Measurements from ENCODE around the gene ISCU. TPM values are rescaled to one million over a fixed set of nuclear protein-coding genes. Genes with fewer than 3 reads are reported as not detected.
"Not testable (repeated sequence)": the region's sequence is repeated elsewhere in the genome, so short reads cannot be mapped to it uniquely, and the experiment has no call there.

ISCU gene
- total RNA-seq, 2 donors from 2014 or later = 82.7 to 160 TPM

DNA sequence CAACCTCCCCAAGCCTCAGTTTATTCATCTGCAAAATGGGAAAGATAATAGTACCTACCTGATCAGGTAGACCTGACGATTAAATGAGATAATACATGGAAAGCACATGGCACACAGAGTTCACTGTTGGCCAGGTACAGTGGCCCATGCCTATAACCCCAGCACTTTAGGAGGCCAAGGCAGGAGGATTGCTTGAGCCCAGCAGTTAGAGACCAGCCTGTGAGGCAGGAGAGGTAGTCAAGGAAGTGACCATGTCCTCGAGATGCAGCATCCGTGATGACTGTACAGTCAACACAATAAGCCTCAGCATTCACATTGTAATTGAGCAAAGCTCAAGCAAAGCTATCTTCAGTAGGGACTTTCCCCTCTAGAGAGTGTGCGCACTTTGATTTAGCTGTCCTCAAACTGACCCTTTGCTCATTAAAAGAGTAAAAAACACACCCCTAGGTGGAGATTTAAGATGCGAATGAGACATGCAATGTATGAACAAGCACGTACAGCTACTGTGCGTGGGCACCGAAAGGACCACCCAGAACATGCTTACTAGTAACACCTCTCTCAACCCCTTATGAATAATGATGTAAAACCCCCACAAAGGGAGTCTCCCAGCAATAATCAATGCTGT lies 9.9 kb downstream of the ISCU start:
- H3K36me3 ChIP-seq (replicated peaks in 1 of 2; ENCODE audit: insufficient read depth in 1 of 2, low read depth in 2 of 2) = peaks cover 0 to 4% of the 10 kb centered on the region in 2 donors
- H3K9me3 ChIP-seq = no peaks in the 10 kb centered on the region
- no peak overlapping the region for H3K27ac ChIP-seq
- H3K27me3 ChIP-seq = no peaks in the 10 kb centered on the region
- H3K4me3 ChIP-seq = no peak overlapping the region
- TF ChIP-seq, protein P1, sequence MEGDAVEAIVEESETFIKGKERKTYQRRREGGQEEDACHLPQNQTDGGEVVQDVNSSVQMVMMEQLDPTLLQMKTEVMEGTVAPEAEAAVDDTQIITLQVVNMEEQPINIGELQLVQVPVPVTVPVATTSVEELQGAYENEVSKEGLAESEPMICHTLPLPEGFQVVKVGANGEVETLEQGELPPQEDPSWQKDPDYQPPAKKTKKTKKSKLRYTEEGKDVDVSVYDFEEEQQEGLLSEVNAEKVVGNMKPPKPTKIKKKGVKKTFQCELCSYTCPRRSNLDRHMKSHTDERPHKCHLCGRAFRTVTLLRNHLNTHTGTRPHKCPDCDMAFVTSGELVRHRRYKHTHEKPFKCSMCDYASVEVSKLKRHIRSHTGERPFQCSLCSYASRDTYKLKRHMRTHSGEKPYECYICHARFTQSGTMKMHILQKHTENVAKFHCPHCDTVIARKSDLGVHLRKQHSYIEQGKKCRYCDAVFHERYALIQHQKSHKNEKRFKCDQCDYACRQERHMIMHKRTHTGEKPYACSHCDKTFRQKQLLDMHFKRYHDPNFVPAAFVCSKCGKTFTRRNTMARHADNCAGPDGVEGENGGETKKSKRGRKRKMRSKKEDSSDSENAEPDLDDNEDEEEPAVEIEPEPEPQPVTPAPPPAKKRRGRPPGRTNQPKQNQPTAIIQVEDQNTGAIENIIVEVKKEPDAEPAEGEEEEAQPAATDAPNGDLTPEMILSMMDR (IDR thresholded peaks at IDR 0.05) = no peak
- TF ChIP-seq POLR2A (IDR thresholded peaks at IDR 0.05) = no peak
- intact Hi-C loops (cut with DNase I) = loop anchor here (10.0 kb wide), 1 partner anchor 243 kb away; no protein-coding TSS in a partner anchor
- WGBS, 2 donors = 62 to 65% methylated on average over 8 of the region's 8 CpGs
- no peak for ATAC-seq
- peaks cover 8% of the 10 kb centered on the region for H3K4me1 ChIP-seq
- DNase-seq = no peak

- no peak overlapping the region for H3K4me3 ChIP-seq
- peaks cover 0 to 3% of the 10 kb centered on the region in 2 donors for H3K36me3 ChIP-seq (replicated peaks in 1 of 2; ENCODE audit: insufficient read depth in 1 of 2, low read depth in 2 of 2)
- H3K9me3 ChIP-seq = no peaks in the 10 kb centered on the region
- 35 to 39% methylated on average over 2 of the region's 2 CpGs for WGBS, 2 donors
- intact Hi-C loops (cut with DNase I) = loop anchor here (10.0 kb wide), 1 partner anchor 241 kb away; no protein-coding TSS in a partner anchor
- H3K27ac ChIP-seq = no peak overlapping the region
- peaks cover 3% of the 10 kb centered on the region for H3K4me1 ChIP-seq
- H3K27me3 ChIP-seq = no peaks in the 10 kb centered on the region
- no peak for TF ChIP-seq POLR2A (IDR thresholded peaks at IDR 0.05)
- no peak for ATAC-seq
- no peak for DNase-seq
These were observed 10.9 kb downstream of the ISCU start for GRCh38 chr12:108573317-108573716.

GRCh38 chr12:108574276-108574675 lies 11.9 kb downstream of the ISCU start:
- H3K4me1 ChIP-seq; DNase-seq; ATAC-seq; H3K4me3 ChIP-seq; H3K9me3 ChIP-seq; H3K36me3 ChIP-seq (replicated peaks in 1 of 2; ENCODE audit: insufficient read depth in 1 of 2, low read depth in 2 of 2); H3K27me3 ChIP-seq; H3K27ac ChIP-seq: not testable (repeated sequence)
- intact Hi-C loops (cut with DNase I) = loop anchor here (10.0 kb wide), 1 partner anchor 241 kb away; no protein-coding TSS in a partner anchor
- WGBS, 2 donors = 86 to 92% methylated on average over 1 of the region's 1 CpG

GRCh38 chr12:108575199-108575912 lies 13.0 kb downstream of the ISCU start:
- no peak for DNase-seq
- H3K27ac ChIP-seq = no peak overlapping the region
- H3K9me3 ChIP-seq = no peaks in the 10 kb centered on the region
- H3K27me3 ChIP-seq = no peaks in the 10 kb centered on the region
- no peak for TF ChIP-seq POLR2A (IDR thresholded peaks at IDR 0.05)
- TF ChIP-seq, protein P1 (IDR thresholded peaks at IDR 0.05) = no peak
- ATAC-seq = no peak
- intact Hi-C loops (cut with DNase I) = loop anchor here (5.0 to 10.0 kb wide), 2 partner anchors 37 to 239 kb away; no protein-coding TSS in a partner anchor
- no peak overlapping the region for H3K4me3 ChIP-seq
- no peaks in the 10 kb centered on the region for H3K4me1 ChIP-seq
- no peaks in the 10 kb centered on the region for H3K36me3 ChIP-seq (replicated peaks in 1 of 2; ENCODE audit: insufficient read depth in 1 of 2, low read depth in 2 of 2)
- 78 to 82% methylated on average over 9 of the region's 9 CpGs for WGBS, 2 donors

DNA sequence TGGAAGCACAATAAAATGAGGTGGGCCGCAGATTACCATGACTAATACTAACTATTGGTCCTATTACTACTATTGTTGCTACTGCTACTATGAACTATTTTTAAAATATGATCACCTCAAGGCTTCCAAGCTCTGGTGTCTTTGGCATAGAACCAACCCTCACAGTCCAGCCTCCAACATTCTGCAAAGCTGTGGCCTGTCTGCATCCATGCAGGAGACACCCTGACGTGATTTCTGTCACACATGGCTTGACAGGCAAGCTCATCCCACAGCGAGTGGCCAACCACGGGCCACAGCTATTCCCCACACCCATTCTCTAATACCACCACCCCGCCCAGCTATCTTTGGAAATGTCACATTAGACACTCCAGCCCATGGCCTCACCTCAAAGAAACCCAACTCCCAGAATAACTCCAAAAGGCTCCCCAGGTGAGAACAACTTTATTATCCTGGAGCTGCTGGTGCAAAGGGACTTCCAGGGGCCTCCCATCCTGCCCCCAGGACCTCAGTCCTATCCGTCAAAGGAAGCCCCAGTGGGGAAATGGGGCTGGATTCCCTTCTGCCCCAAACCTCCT lies 14.4 kb downstream of the ISCU start:
- Histone ChIP-seq H3K9me3 (no peaks in the 10 kb centered on the region), H3K4me1 (no peaks in the 10 kb centered on the region), H3K36me3 (replicated peaks in 1 of 2; ENCODE audit: insufficient read depth in 1 of 2, low read depth in 2 of 2) (no peaks in the 10 kb centered on the region), H3K27ac (no peak overlapping the region), H3K4me3 (no peak overlapping the region), H3K27me3 (no peaks in the 10 kb centered on the region)
- ATAC-seq (no peak), DNase-seq (no peak)
- intact Hi-C loops (cut with DNase I) = loop anchor here (5.0 to 10.0 kb wide), 2 partner anchors 36 to 238 kb away; no protein-coding TSS in a partner anchor
- no peak for TF ChIP-seq POLR2A (IDR thresholded peaks at IDR 0.05)
- TF ChIP-seq, protein P1 (IDR thresholded peaks at IDR 0.05) = no peak
- WGBS, 2 donors = 72 to 83% methylated on average over 6 of the region's 6 CpGs

All from body of pancreas (tissue), 4 donors.